GM12878 (cell line): Measurements from ENCODE around the gene TP53INP2. TPM values are rescaled to one million over a fixed set of nuclear protein-coding genes. Genes with fewer than 3 reads are reported as not detected.

ENCODE experiments used
- ATAC-seq: fragments of 200-7000 bp; cut with Tn5 transposase; 3 replicates; pipeline ENCODE4 v1.9.1; 2020; ENCODE audit warnings: mild to moderate bottlenecking, moderate library complexity
- BruUV-seq: library from RNA; stranded (reverse); fragments of 400-500 nt; replicated peaks from 2 replicates; lab custom pipeline; 2021; lab: Mats Ljungman, UMichigan
- CTCF ChIA-PET: fragments of 300-600 bp; sonication (Branson Sonifier 250); formaldehyde crosslinking; extraction: SDS; loops from one replicate; lab custom pipeline; 2021; ENCODE audit warnings: inconsistent platforms; lab: Yijun Ruan, JAX
- POLR2A ChIA-PET: fragments of 350-600 bp; formaldehyde crosslinking; extraction: SDS; loops from one replicate; lab custom pipeline; 2021; ENCODE audit warnings: inconsistent platforms; lab: Charles Lee
- RAD21 ChIA-PET: fragments of 300-600 bp; sonication (Branson Sonifier 250); formaldehyde crosslinking; loops from one replicate; lab custom pipeline; 2023; ENCODE audit warnings: antibody characterized with exemption; ENCODE audit not compliant: unreplicated experiment; lab: Charles Lee
- SMC1A ChIA-PET: fragments of 300-600 bp; sonication (Branson Sonifier 250); formaldehyde crosslinking; loops from one replicate; lab custom pipeline; 2023; ENCODE audit not compliant: unreplicated experiment, uncharacterized antibody; lab: Charles Lee
- DNase-seq: peaks from one replicate; pipeline ENCODE4 v3.0.0-alpha.2; 2011; ENCODE audit warnings: low read depth, low spot score
- FAIRE-seq: peaks from 3 replicates; lab custom pipeline; 2011; peaks lifted over from hg19 to GRCh38; lab: Jason Lieb, UNC
- H2AFZ ChIP-seq: 2 replicates; pipeline ENCODE4 v1.6.0; 2011; ENCODE audit warnings: low read depth, low read length, control low read depth; ENCODE audit not compliant: control insufficient read depth
- H3K27ac ChIP-seq: 2 replicates; pipeline ENCODE4 v1.5.1; 2011; ENCODE audit warnings: control low read depth; ENCODE audit not compliant: control insufficient read depth, insufficient read depth
- H3K27me3 ChIP-seq, 2 experiments: replicated peaks in 1 of 2; 2 replicates each; pipeline versions ENCODE4 v1.6.0 to v1.6.1; 2011; ENCODE audit warnings: low read length in 1 of 2; ENCODE audit not compliant: control insufficient read depth in 2 of 2, insufficient read depth in 2 of 2
- H3K36me3 ChIP-seq, 2 experiments: 2 replicates each; pipeline ENCODE4 v1.5.1; 2011; ENCODE audit warnings: low read length in 1 of 2; ENCODE audit not compliant: control insufficient read depth in 2 of 2, insufficient read depth in 2 of 2
- H3K4me1 ChIP-seq: 2 replicates; pipeline ENCODE4 v1.6.1; 2011; ENCODE audit warnings: mild to moderate bottlenecking, low read length, moderate library complexity, mixed read lengths; ENCODE audit not compliant: control insufficient read depth, insufficient read depth
- H3K4me2 ChIP-seq: 2 replicates; pipeline ENCODE4 v1.6.0; 2011; ENCODE audit warnings: control low read depth; ENCODE audit not compliant: control insufficient read depth, insufficient read depth
- H3K4me3 ChIP-seq: fragments of 200-600 bp; sonication (generic); 2 replicates; pipeline ENCODE4 v1.5.1; 2016
- H3K79me2 ChIP-seq: 2 replicates; pipeline ENCODE4 v1.6.0; 2011; ENCODE audit warnings: low read length; ENCODE audit not compliant: control insufficient read depth, insufficient read depth
- H3K9ac ChIP-seq: 2 replicates; pipeline ENCODE4 v1.8.0; 2011; ENCODE audit warnings: low read length, control low read depth, mixed read lengths; ENCODE audit not compliant: control insufficient read depth, insufficient read depth
- H3K9me3 ChIP-seq: replicated peaks from 3 replicates; pipeline ENCODE4 v1.5.1; 2011; ENCODE audit warnings: mild to moderate bottlenecking, low read length; ENCODE audit not compliant: control insufficient read depth, insufficient read depth
- H4K20me1 ChIP-seq: 2 replicates; pipeline ENCODE4 v1.6.0; 2011; ENCODE audit not compliant: control insufficient read depth, insufficient read depth
- ATF3 ChIP-seq: IDR thresholded peaks from 2 replicates; pipeline ENCODE4 v1.6.1; 2011; ENCODE audit warnings: low read depth, mild to moderate bottlenecking, low read length, moderate library complexity, borderline replicate concordance; ENCODE audit errors: extremely low read depth
- ESRRA ChIP-seq: IDR thresholded peaks from 2 replicates; pipeline ENCODE4 v1.6.1; 2012; ENCODE audit warnings: mild to moderate bottlenecking, low read length, improper control_type of control experiment
- HDGF ChIP-seq: fragments of 450-650 bp; IDR thresholded peaks from 2 replicates; pipeline ENCODE4 v1.6.1; 2016; ENCODE audit warnings: antibody characterized with exemption
- RCOR1 ChIP-seq: conservative IDR thresholded peaks from 2 replicates; pipeline ENCODE4 v1.6.1; 2012; ENCODE audit warnings: low read depth, low read length, improper control_type of control experiment
- TAF1 ChIP-seq: IDR thresholded peaks from 2 replicates; pipeline ENCODE4 v1.6.1; 2011; ENCODE audit warnings: mild to moderate bottlenecking, low read depth, low read length, borderline replicate concordance
- TBL1XR1 ChIP-seq: IDR thresholded peaks from 2 replicates; pipeline ENCODE4 v1.6.1; 2012; ENCODE audit warnings: low read depth, low read length, improper control_type of control experiment
- ZZZ3 ChIP-seq: IDR thresholded peaks from 2 replicates; pipeline ENCODE4 v1.6.1; 2011; ENCODE audit warnings: low read depth; ENCODE audit not compliant: control insufficient read depth, insufficient read length
- WGBS: methylation state at CpG from one replicate; pipeline ENCODE4 v1.1.6; 2016; ENCODE audit warnings: low lambda C conversion rate; ENCODE audit not compliant: insufficient replicate concordance, insufficient coverage; ENCODE audit errors: missing lambda C conversion rate; 5-methylcytosine and 5-hydroxymethylcytosine counted together
- in situ Hi-C: fragments of 300-500 bp; cut with MboI; formaldehyde crosslinking; loops from 9 replicates; pipeline ENCODE4 v1.14.3; 2018; ENCODE audit warnings: mixed read lengths
- intact Hi-C: fragments of 100-400 bp; cut with micrococcal nuclease; formaldehyde crosslinking; loops from one replicate; pipeline ENCODE4 v1.14.2; 2022; ENCODE audit not compliant: unreplicated experiment
- polyA plus RNA-seq, 11 experiments: library from polyadenylated mRNA; depleted of rRNA in 4 of 11; unstranded in 6 of 11; stranded (reverse) in 5 of 11; fragments of >200 nt; fragmentation: Nextera tagmentation in 4 of 11; fragmentation: Illumina TruSeq in 1 of 11; extraction: Ambion mirVana in 4 of 11; extraction: Trizol in 1 of 11; gene quantifications; 1 replicate in 1 of 11; 2 replicates in 10 of 11; pipeline versions ENCODE4 v1.2.1 to v1.2.3, GENCODE V29; 2011 to 2016; ENCODE audit warnings: inconsistent platforms in 2 of 11, missing spikeins in 2 of 11, low read depth in 1 of 11
- total RNA-seq, 4 experiments: library from RNA; depleted of rRNA in 3 of 4; stranded (reverse); fragments of >200 nt in 3 of 4; fragmentation: Illumina TruSeq in 1 of 4; extraction: Trizol in 1 of 4; gene quantifications; 2 replicates each; pipeline versions ENCODE4 v1.2.1 to v1.2.3, GENCODE V29; 2013 to 2021

TP53INP2 gene
- total and polyA plus RNA-seq, 10 of the 15 experiments (the other 5 are each of a cell fraction or from before 2014, with no cell fraction given) = 2.8 to 16.0 (median 4.0) TPM

GRCh38 chr20:34701405-34702085 is 2.6 kb upstream of the TP53INP2 start:
- POLR2A ChIA-PET = no interaction called here
- no TSS peak for BruUV-seq
- FAIRE-seq = no peak
- Histone ChIP-seq H3K36me3 (no peaks in the 10 kb centered on the region), H3K9me3 (no peaks in the 10 kb centered on the region), H3K27me3 (no peaks in the 10 kb centered on the region), H3K4me3 (no peak overlapping the region), H3K9ac (no peak overlapping the region), H3K4me1 (peaks cover 3% of the 10 kb centered on the region; the same call in 1 of the 2 replicates), H3K79me2 (no peaks in the 10 kb centered on the region), H2AFZ (no peak overlapping the region), H3K27ac (no peak overlapping the region), H4K20me1 (no peaks in the 10 kb centered on the region), H3K4me2 (no peak overlapping the region)
- in situ Hi-C loops = no loop called here
- RAD21 ChIA-PET = interaction anchor here (0.6 to 0.9 kb wide), 2 partner anchors 68 to 345 kb away, joined by 3 read pairs; no protein-coding TSS in a partner anchor
- CTCF ChIA-PET = no interaction called here
- 62% methylated on average over 6 of the region's 6 CpGs for WGBS
- ATAC-seq = no peak
- intact Hi-C loops = no loop called here
- SMC1A ChIA-PET = interaction anchor here (1.6 kb wide), 1 partner anchor 389 kb away, joined by 3 read pairs; no protein-coding TSS in a partner anchor
- TF ChIP-seq TBL1XR1 = no peak
- TF ChIP-seq ATF3 = no peak
- TF ChIP-seq ESRRA = no peak
- no peak for TF ChIP-seq TAF1
- TF ChIP-seq ZZZ3 = no peak
- TF ChIP-seq HDGF = no peak
- TF ChIP-seq RCOR1 = no peak
- DNase-seq = no peak
